HG03039 (cell line): Measurements from ENCODE around the gene ADGRD1.

Experiments used
- ATAC-seq: cut with Tn5 transposase; IDR thresholded peaks from one replicate; pipeline ENCODE4 v1.9.1; 2021; ENCODE audit warnings: mild to moderate bottlenecking, moderate library complexity; ENCODE audit not compliant: unreplicated experiment

The ADGRD1 gene

DNA sequence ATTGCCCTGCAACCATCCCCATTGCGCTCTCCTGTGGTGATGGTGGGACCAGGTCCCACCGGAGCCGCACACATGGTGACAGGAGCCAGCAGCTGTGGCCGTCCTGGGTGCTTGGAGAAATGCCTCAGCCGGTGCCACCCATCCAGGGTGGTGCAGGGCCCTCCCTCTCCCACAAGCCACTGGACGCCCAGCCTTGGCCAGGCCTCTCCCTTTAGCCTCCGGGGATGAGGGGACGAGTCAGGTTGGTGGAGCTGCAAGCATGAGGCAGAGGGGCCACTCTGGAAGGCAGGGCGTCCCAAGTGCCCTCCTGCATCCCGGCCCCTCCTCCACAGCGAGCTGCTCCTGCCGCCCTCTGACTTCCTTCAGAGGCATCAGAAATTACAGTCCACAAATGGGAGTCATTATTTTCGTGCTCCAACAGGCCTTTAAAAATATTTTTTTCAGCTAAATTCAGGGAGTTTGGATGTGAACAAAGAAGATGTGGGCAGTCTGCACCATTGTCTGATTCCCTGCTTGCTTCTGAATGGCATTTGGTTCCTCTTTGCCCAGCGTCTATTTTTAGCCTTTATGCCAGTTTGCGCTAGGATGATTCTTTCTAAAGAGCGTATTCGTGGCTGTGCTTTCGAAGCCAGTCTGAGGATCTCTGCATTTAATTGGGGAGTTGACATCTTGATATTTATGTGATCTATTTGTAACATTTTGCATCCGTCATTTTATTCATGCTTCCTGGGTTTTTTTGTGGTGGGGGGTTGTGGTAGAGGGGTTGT, 189.4 kb downstream of the ADGRD1 start:
- ATAC-seq, result no peak

DNA sequence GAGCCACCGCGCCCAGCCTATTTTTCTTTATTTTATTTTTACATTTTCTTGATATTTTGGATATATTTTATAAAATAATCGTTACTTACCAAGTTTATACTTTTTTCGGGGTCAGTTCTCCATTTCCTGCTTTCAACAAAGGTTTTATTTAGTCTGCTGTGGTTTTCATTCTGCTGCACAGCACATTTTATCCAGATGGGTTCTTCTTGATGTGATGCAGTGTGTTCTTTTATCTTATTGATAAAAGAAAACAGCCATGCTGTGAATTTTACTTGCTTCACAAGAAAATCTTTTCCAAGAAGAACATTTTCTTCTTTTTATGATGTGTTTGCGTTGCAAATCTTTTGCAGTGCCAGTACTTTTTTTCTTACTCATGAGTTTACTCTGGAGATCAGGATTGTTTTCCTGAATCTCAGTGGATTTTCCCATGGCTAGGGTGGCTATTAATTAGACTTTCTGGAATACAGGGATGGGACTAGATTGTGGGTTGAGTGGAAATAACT, 192.5 kb downstream of the ADGRD1 start:
- ATAC-seq, result no peak

DNA sequence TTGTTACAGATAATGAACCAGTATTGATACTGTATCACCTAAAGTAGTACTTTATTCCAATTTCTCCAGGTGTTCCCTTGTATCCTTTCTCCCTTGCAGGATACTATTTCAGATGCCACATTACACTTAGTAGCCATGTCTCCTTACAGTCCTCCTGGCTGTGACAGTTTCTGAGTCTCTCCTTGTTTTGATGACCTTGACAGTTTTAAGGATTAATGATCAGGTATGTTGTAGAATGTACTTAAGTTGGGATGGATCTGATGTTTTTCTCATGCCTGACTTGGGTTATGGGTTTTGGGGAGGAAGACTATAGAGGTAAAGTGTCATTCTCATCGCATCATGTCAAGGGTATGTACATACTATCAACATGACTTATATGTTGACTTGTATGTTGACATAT, 193.6 kb downstream of the ADGRD1 start:
- ATAC-seq, result no peak

DNA sequence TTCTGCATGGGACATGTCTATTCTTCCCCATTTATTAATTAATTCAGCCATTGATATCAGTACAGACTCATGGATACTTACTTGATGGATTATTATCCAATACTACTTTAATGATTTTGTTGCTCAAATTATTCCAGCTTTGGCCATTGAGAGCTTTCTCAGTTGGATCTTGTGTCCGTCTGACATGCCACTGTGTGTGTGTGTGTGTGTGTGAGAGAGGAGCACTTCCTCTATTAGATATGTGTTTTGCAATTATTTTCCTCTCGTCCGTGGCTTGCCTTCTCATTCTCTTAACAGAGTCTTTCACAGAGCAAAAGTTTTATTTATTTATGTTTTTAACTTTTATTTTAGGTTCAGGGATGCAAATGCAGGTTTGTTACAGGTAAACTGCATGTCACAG, 194.2 kb downstream of the ADGRD1 start:
- ATAC-seq, result no peak

DNA sequence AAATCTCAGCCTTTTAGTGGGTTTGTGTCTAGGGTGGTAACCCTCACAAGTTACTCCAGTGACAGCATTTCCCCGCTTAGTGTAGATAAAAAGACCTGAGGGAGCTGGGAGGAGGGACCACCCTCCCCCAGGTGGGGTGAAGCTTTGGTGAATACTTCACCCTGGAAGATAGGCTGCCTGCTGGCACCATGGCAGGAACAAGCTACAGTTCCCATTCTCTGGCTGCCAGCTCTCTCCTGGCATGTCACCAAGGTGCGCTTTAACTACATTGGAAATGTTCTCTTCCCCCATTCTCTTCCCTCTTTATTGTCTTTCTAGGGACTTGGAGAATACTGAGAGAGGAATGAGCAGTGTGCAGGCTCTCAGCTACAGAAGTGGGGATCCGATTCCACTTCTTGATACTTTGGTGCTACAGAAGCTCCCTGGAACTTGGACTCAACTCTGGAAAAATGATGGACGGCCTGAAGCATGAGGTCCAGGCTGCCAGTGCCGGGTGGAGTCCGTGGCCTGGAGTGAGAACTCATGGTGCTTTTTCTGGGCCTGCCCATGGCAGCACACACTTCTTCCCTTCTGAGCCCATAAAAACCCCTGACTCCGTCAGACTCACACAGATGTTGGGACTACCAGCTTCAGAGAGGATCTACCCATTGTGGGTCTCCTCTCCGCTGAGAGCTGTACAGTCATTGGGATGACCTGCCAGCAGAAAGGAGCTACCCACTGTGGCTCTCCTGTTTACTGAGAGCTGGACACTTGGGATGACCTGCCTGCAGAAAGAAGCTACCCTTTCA, 198.0 kb downstream of the ADGRD1 start:
- no peak for ATAC-seq

DNA sequence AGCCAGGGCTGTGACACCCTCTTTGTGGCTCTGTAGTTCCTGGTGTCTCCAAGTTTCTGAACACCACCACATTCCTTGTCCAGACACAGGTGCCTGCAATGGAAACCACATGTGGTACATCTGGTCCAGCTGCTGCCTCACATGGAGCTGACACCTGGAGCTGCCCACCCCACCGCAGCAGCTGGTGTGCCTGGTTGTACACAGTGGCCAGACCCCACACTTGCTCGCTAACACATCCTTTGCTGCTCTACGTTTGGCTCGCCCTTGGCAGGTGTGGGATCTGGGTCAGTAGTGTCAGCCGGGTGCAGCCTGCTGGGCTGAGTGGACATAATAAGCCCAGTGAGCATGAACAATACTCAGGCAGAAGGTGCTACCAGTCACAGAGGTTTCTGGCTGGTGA, 198.9 kb downstream of the ADGRD1 start:
- no peak for ATAC-seq

DNA sequence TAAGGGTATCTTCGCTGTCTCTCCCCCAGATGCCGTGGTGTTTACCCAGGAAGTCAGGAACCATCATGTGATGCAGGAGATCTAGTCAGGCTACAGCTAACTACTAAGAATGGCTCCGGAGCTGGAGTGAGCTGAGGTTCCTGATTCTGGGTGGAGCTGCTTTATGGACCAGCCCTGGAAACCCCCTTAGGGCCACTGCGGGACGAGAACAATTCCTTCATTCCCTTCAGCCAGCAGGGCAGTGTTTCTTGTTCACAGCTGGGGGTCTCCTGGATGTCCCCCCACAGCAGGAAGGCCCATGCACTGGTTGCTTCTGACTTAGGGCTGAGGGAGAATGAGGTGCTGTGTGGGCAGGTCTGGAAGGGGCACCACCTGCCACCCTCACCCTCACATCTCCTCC, 199.3 kb downstream of the ADGRD1 start:
- no peak for ATAC-seq

DNA sequence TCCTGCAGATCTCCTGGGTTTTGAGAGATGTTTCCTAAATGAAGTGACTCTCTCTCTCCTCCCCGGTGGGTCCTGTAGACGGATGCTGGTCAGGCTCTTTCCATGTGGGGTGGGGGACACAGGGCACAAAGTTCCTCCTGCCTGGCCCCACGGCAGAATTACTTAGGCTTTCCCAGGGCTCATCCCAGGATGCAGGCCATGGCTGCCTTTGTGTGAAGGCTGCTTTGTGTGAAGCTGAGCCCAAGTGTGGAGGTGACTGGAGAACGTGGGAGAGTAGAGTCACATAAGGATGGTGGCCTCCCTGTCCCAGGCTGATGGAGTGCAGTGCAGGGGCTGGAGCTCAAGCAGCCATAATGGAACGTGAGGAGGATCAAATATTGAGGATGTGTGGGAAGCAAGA, 200.2 kb downstream of the ADGRD1 start:
- no peak for ATAC-seq

DNA sequence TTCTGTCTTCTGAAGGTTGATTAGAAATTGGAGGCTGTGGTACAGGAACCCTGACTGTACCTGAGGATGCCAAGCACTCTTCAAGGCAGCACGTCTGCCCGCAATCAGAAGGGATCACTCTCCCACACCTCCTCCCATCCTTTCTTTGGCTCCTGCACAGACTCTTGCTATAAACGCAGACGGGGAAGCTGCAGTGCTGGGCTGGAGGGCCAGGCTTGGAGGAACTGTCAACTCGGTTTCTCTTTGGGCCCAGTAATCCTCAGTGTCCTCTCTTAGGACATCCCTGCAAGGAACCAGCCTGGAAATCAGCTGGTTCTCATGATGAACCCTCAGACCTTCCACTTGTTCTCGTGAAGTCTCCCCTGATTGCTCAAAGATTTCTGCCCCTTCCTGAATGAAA, 201.4 kb downstream of the ADGRD1 start:
- ATAC-seq, result no peak

DNA sequence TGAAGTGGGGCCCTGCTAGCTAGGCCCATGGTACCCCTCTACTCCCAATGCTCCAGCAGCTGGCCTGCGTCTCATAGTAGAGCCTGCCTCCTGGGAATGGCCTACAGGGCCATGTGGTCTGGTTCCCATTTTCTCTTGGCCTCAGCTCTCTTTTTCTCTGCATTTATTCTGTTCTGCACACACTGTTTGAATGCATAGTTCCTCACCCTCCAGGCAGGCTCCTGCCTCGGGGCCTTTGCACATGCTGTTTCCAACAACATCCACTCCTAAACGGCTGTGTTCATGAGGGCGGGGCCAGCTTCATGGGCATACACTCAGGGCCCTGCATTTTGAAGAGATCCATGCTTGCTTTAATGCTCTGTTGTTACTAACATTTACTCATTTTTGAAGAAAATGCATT, 204.0 kb downstream of the ADGRD1 start:
- ATAC-seq, result no peak

DNA sequence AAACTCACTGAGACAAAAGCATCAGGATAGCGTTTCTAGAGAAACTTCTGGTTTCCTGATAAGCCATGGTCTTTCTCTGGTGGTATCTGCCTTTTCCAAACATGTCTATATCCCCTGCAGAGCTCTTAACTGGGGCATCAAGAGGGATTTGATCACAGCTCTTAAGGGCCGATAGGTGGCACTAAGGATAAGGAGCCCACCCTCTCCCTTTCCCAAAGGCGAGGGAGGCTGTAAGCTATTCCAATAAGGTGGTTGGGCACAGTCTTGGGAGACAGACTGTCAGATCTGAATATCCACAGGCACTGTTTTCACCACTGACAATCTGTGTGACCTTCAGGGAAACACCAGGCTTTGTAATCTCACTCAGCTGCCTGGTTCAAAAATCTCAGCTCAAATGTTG, 206.0 kb downstream of the ADGRD1 start:
- ATAC-seq, result no peak

DNA sequence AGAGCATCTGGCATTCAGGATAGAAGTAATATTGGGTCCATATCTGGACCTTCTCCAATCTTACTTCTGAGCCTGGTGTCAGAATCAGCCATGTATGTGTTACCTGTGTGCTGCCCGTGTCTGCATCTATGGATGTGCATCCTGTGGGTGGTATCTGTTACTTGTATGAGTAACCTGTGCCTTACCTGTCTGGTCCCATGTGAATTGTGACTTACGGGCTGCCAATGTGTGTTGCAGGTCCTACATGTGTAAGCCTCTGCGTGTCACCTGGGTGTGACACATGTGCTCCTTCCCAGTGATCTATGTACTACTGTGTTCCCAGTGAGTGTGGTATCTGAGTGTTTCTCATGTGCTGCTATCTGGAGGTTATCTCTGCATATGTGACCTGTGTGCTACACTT, 208.4 kb downstream of the ADGRD1 start:
- no peak for ATAC-seq

DNA sequence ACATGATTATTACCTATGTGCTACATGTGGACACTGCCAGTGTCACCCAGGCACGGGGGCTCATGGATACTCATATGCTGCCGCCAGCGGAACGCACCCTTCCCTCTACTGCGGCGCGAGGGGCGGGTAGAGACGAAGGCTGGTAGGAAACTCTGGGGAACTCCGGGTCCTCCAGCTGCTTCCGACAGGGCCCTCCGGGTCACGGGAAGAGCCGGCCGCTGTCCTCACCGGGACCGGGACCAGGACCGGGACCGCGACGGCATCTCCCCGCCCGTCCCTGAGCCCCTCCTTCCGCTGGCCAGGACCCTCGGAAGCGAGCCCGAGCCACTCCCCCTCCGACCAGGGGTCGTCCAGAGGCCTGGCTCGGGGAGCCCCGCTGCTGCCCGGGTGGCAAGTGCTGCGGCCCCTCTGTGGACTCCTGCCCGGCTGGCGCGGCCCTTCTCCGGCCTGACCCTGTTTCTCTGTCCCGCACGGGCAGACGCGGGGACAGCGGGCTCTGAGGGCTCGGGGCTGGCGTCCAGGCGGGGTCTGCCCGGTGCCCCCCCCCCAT, 209.6 kb downstream of the ADGRD1 start:
- ATAC-seq, result no peak

DNA sequence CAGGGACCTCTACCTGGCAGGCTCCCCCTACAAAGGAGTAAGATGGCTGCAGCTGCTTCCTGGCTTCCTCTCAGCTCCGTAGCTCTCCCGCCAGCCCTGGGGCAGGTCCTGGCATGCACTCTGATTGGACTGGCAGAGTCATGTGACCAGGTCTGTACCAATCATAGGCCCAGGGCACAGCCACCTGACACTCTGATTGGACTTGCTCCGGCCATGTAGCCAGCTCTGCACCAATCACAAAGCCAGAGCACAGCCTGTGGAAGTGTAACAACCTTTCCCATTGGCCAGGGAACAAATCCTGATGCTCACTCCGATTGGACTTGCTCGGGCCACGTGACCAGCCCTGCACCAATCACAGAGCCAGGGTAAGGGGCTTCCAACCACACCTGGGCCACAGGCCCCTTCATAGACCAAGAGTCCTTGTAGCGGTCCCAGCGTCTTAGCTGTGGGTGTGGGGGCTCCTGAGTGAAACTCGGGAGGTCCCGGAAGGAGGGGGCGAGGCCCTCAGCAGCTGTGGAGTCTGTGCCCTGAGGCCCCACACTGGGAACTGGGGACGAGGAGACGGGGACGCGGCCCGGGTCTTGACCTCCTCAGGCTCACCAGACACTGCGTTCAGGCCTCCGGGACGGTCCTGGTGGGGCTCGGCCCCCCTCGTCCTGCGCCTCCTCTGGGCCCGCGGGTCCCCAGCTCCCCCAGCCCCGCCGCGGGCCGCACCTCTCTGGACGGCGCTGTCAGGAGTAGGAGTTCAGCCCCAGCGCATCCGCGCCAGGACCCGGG, 210.6 kb downstream of the ADGRD1 start:
- ATAC-seq, result no peak

DNA sequence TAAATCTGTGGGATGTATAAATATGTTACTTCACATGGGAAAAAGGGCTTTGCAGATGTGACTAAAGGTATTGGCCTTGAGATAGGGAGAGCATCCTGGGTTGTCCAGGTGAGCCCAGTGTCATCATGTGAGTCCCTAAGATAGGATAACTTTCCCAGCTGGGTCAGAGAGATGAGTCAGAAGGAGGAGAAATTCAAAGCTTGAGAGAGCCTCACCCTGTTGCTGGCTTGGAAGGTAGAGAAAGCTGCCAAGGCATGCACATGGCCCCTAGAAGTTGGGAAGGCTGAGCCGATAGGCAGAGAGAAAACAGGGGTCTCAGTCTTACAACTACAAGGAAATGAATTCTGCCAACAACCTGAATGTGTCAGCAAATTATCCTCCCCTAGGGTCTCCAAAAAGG, 213.0 kb downstream of the ADGRD1 start:
- no peak for ATAC-seq

DNA sequence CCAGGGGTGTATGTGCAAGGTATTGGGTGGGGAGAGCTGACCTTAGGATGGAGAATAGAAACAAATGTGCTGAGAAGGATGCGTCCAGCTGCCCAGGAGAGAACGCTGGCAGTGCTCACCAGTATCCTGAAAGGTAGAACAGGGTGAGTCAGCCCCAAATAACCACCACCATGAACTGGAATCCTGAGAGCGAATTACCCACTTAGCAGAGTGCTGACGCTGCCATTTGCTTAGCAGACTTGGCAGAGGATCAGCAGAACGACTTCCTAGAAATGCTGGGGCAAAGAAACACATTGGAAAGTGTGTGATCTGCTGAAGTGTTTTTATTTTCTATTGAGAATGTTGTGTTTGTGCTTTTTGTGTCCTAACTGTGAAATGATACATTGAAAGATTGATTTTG, 213.6 kb downstream of the ADGRD1 start:
- no peak for ATAC-seq

DNA sequence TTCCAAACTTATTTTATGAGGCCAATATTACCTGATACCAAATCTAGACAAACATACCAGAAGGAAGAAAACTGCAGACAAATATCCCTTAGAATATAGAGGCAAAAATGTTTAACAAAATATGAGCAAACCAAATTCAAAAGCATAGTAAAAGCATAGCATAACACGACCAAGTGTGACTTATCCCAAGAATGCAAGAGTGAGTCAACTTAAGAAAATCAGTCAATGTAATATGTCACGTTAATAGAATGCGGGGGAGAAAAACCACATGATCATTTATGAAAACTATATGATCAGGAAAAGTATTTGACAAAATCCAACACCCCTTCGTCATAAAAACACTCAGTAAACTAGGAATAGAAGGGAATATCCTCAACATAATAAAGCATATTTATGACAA, 217.3 kb downstream of the ADGRD1 start:
- ATAC-seq, result no peak

DNA sequence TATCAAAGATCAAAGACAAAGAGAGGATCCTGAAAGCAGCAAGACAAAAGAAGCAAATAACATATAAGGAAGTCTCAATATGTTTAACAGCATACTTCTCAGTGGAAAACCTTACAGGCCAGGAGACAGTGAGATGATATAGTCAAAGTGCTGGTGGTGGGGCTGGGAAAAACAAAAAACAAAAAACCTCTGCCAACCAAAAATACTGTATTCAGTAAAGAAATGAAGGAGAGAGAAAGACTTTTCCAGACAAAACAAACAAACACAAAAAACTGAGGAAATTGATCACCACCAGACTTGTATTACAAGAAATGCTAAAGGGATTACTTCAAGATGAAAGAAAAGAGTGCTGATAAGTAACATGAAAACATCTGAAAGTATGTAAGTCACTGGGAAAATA, 221.2 kb downstream of the ADGRD1 start:
- ATAC-seq, result no peak

DNA sequence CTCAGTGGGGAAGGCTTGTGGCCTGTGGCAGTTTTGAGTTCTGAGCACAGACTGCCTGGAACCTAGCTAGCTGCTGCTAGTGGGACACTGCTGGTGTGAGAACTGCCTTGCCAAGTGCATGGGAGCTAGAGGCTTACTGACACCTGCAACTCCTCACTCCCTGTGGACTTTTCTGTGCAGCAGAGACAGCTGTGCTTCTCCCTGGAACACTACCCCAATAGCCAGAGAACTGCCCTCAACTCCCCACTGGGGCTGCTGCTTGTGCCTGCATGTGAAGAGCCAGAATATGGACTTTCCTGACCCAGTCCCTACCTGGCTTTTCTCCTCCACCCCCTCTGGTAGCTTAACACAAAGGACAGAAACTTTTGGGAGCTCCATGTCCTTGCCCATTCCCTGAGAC, 222.6 kb downstream of the ADGRD1 start:
- no peak for ATAC-seq

DNA sequence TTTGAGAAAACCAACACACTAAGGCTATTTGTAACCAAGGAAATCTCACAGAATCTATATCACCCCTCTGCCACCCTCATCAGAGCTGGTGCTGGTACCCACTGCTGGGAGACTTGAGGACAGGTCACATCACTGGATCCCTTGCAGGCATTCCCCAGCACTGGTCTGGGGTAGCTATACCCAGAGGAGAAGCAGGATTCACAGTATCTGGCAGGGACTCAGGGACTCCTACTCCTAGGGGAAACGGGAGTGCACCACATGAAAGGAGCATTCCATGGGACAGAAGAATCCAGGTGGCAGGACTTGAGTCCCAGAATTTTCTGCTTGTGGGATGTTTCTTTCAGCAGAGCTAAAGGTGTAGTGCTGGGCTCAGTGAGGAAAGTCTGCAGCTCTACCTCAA, 223.2 kb downstream of the ADGRD1 start:
- no peak for ATAC-seq

DNA sequence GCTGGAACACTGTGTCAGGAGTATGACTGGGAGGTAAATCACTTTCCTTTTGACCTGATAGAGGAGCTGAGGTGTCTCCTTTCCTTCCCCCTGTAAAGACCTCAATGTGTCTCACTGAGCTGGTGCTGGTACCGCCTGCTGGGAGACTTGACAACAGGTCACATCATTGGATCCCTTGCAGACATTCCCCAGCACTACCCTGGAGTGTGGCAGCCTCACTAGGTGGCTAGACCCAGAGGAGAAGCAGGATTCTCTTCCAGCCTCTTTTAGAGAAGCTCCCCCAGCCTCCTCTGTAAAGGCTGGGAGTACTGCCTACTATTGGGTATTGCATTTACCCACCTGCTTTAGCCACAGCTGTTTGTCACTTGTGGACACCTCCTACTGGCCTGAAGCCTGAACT, 223.9 kb downstream of the ADGRD1 start:
- ATAC-seq, result no peak
